C4-2B (cell line): ENCODE measurements around the gene TTC6.

Experiments used
- ZFX ChIP-seq: fragments of 450-650 bp; IDR thresholded peaks from 2 replicates; pipeline ENCODE4 v1.6.1; 2017
- TF ChIP-seq, protein P1 (sequence below): fragments of 450-650 bp; conservative IDR thresholded peaks from 2 replicates; pipeline ENCODE4 v1.5.1; 2017; ENCODE audit warnings: mild to moderate bottlenecking

DNA sequence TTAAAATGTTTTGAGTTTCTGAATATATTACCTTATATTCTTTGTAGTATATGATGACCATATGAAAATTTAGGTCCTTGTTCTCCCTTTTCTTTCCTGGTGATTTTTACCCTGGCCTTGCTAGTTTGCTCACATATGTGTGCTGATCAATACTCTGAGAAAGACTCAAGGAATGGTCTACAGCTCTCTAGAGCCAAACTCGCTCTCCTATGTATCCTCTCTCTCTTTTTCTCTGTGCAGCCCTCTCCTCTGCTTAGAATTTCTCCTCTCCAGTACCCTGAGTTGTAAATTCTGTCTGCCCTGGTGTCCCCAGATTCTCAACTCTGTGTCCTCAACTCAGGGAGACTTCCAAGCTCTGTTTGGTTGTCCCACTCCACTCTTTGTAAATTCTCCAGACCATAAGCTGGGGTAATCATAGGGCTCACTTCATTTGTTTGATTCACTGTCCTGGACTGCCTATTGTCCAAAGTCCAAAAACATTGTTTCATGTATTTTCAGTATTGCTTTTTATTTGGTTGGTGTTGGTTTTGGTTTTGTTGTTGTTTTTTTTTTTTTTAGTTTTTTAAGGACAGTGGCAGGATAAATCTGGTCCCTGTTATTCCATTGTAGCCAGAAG lies 41.4 kb upstream of the TTC6 start:
- TF ChIP-seq, protein P1, sequence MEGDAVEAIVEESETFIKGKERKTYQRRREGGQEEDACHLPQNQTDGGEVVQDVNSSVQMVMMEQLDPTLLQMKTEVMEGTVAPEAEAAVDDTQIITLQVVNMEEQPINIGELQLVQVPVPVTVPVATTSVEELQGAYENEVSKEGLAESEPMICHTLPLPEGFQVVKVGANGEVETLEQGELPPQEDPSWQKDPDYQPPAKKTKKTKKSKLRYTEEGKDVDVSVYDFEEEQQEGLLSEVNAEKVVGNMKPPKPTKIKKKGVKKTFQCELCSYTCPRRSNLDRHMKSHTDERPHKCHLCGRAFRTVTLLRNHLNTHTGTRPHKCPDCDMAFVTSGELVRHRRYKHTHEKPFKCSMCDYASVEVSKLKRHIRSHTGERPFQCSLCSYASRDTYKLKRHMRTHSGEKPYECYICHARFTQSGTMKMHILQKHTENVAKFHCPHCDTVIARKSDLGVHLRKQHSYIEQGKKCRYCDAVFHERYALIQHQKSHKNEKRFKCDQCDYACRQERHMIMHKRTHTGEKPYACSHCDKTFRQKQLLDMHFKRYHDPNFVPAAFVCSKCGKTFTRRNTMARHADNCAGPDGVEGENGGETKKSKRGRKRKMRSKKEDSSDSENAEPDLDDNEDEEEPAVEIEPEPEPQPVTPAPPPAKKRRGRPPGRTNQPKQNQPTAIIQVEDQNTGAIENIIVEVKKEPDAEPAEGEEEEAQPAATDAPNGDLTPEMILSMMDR: no peak
- TF ChIP-seq ZFX: no peak
